Brain microvascular endothelial cell (primary cell): Measurements from ENCODE around the gene SUFU.

ENCODE experiments used
- DNase-seq: peaks from one replicate; pipeline ENCODE4 v3.0.0-alpha.2; 2020
- H3K27ac ChIP-seq: fragments of 250-450 bp; sonication (Bioruptor Pico); 2 replicates; pipeline ENCODE4 v1.5.1; 2020; ENCODE audit warnings: mild to moderate bottlenecking, moderate library complexity
- H3K27me3 ChIP-seq: fragments of 250-450 bp; sonication (Bioruptor Pico); replicated peaks from 2 replicates; pipeline ENCODE4 v1.5.1; 2020; ENCODE audit warnings: mild to moderate bottlenecking
- H3K36me3 ChIP-seq: fragments of 250-450 bp; sonication (Bioruptor Pico); replicated peaks from 2 replicates; pipeline ENCODE4 v1.5.1; 2020; ENCODE audit warnings: mild to moderate bottlenecking
- H3K4me3 ChIP-seq: 2 replicates; pipeline ENCODE4 v1.5.1; 2011; ENCODE audit warnings: low read depth, mild to moderate bottlenecking, control low read depth, low read length, moderate library complexity
- in situ Hi-C: cut with HindIII; loops from 2 replicates; pipeline ENCODE4 v1.10.0; 2017; ENCODE audit warnings: low sequenced_read_pairs, low pct_ligation_motif_present
- TF ChIP-seq, protein P1 (sequence below): IDR thresholded peaks from 2 replicates; pipeline ENCODE4 v1.5.1; 2011; ENCODE audit warnings: low read depth, mild to moderate bottlenecking, moderate library complexity, low read length, control low read depth, inconsistent platforms; ENCODE audit errors: missing control alignments

The SUFU gene

DNA sequence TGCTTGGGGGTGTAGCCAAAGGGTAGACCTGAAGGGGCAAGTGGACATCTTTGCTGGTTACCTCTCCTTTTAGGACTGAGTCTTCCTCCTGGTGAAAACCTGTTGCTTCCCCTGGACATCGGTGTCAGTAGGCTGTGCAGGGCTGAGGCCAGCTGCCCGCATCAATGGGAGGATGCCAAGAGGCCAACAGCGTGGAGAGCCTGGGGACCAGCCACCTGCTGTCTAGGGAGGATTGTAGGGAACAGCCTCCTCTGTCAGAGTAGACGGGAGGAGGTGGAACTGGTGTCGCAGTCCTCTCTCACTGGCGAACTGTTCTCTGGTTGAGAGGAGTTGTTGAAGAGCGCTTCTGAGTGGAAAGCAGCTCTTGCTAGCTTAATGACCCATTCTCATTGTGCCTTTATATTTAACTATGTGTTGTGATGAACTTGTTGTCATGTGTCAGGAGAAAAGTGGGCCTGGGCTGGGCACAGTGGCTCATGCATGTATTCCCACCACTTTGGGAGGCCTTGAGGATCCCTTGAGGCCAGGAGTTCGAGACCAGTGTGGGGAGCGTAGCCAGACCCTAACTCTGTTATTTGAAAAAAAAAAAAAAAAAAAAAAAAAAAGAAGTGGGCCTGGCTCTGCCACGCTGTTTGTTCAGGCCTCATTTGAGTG is 1.8 kb downstream of the SUFU start:
- in situ Hi-C loops = loop anchor here (5.0 kb wide), 1 partner anchor 62 kb away; no protein-coding TSS in a partner anchor

DNA sequence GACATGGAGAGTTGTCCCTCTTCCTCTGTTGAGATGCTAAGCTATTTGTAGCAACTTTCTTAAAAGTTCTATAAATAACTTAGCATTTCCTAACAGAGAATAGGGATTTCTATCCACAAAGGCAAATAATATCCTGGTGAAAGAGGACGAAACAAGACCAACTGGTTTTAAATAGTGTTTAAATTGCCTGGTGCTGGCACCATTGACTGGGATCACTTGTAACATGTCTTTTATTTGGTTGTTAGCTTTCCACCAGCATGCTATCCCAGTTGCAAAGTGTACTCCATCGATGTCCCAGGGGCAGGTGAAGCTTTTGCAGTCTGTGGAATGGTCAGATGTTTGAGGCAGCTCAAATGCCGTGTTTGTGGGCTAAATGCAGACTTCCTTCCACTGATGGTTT is 3.7 kb downstream of the SUFU start:
- H3K36me3 ChIP-seq = peaks cover 8% of the 10 kb centered on the region
- TF ChIP-seq, protein P1, sequence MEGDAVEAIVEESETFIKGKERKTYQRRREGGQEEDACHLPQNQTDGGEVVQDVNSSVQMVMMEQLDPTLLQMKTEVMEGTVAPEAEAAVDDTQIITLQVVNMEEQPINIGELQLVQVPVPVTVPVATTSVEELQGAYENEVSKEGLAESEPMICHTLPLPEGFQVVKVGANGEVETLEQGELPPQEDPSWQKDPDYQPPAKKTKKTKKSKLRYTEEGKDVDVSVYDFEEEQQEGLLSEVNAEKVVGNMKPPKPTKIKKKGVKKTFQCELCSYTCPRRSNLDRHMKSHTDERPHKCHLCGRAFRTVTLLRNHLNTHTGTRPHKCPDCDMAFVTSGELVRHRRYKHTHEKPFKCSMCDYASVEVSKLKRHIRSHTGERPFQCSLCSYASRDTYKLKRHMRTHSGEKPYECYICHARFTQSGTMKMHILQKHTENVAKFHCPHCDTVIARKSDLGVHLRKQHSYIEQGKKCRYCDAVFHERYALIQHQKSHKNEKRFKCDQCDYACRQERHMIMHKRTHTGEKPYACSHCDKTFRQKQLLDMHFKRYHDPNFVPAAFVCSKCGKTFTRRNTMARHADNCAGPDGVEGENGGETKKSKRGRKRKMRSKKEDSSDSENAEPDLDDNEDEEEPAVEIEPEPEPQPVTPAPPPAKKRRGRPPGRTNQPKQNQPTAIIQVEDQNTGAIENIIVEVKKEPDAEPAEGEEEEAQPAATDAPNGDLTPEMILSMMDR = no peak
- H3K27ac ChIP-seq = no peak overlapping the region
- in situ Hi-C loops = loop anchor here (5.0 kb wide), 1 partner anchor 60 kb away; no protein-coding TSS in a partner anchor
- no peaks in the 10 kb centered on the region for H3K27me3 ChIP-seq
- H3K4me3 ChIP-seq = no peak overlapping the region
- no peak for DNase-seq

More for the DNA sequence above, 1.8 kb downstream of the SUFU start:
- H3K4me3 ChIP-seq = peak overlapping the region; percentile 3
- no peak for DNase-seq
- H3K27ac ChIP-seq = no peak overlapping the region
- peaks cover 6% of the 10 kb centered on the region for H3K36me3 ChIP-seq
- no peaks in the 10 kb centered on the region for H3K27me3 ChIP-seq
- TF ChIP-seq, protein P1 = no peak

GRCh38 chr10:102508506-102508905 is 4.7 kb downstream of the SUFU start:
- DNase-seq = no peak
- Histone ChIP-seq H3K36me3 (peaks cover 14% of the 10 kb centered on the region), H3K27ac (no peak overlapping the region), H3K4me3 (no peak overlapping the region), H3K27me3 (no peaks in the 10 kb centered on the region)
- in situ Hi-C loops = loop anchor here (5.0 kb wide), 1 partner anchor 59 kb away; no protein-coding TSS in a partner anchor
- TF ChIP-seq, protein P1 = no peak

GRCh38 chr10:102509387-102509786 is 5.6 kb downstream of the SUFU start:
- no peaks in the 10 kb centered on the region for H3K27me3 ChIP-seq
- TF ChIP-seq, protein P1 = no peak
- DNase-seq = peak; percentile 14
- no peak overlapping the region for H3K4me3 ChIP-seq
- H3K27ac ChIP-seq = no peak overlapping the region
- in situ Hi-C loops = loop anchor here (5.0 kb wide), 1 partner anchor 58 kb away; no protein-coding TSS in a partner anchor
- H3K36me3 ChIP-seq = peaks cover 15% of the 10 kb centered on the region

DNA sequence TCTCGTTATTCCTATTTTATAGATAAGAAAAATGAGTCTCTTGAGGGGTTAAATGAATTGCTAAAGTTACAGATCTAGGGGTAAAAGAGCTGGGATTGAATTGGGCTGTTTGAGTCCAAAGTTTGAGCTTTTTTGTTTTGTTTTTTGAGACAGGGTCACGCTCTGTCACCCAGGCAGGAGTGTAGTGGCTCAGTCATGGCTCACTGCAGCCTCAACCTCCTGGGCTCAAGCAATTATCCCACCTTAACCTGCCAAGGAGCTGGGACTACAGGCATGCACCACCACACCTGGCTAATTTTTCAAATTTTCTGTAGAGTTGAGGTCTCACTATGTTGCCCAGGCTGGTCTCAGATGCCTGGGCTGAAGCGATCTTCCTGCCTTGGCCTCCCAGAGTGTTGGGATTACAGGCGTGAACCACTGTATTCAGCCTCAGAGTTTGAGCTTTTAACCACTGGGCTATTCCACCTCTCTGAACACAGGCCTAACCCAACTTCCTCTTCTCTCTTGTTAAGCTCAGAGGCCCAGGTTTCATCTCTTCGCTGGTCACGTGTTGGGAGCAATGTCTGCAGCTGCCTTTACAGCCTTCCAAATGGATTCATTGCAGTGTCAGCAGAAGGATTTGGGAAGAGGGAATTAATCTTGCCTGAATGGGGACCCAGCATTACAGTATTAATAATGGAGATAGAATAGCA is 8.0 kb downstream of the SUFU start:
- no peak for DNase-seq
- Histone ChIP-seq H3K4me3 (no peak overlapping the region), H3K27me3 (no peaks in the 10 kb centered on the region), H3K27ac (no peak overlapping the region), H3K36me3 (peaks cover 18% of the 10 kb centered on the region)
- in situ Hi-C loops = no loop called here
- TF ChIP-seq, protein P1 = no peak
